GM19193 (cell line): ENCODE measurements around the gene CYFIP1.
A peak's percentile ranks its signal among the peaks of the same experiment; 100 is the strongest.

ENCODE experiments used
- POLR2A ChIP-seq: IDR thresholded peaks from 4 replicates; pipeline ENCODE4 v1.6.1; 2011; ENCODE audit not compliant: insufficient read depth, insufficient read length; ENCODE audit errors: extremely low read depth

The CYFIP1 gene

GRCh38 chr15:22861161-22861560, 119.0 kb downstream of the CYFIP1 start:
- no peak for TF ChIP-seq POLR2A

GRCh38 chr15:22856659-22857058, 123.5 kb downstream of the CYFIP1 start:
- TF ChIP-seq POLR2A, result no peak

- peak; percentile 23 for TF ChIP-seq POLR2A
Observed at GRCh38 chr15:22855791-22856190, 124.4 kb downstream of the CYFIP1 start.

- no peak for TF ChIP-seq POLR2A
Observed at GRCh38 chr15:22851513-22851912, 128.7 kb downstream of the CYFIP1 start.

GRCh38 chr15:22850055-22850454, 130.1 kb downstream of the CYFIP1 start:
- TF ChIP-seq POLR2A, result no peak

- no peak for TF ChIP-seq POLR2A
Observed at GRCh38 chr15:22846073-22846472, 134.1 kb downstream of the CYFIP1 start.

- no peak for TF ChIP-seq POLR2A
Observed at GRCh38 chr15:22845289-22845900, 134.8 kb downstream of the CYFIP1 start.

GRCh38 chr15:22844421-22845288, 135.5 kb downstream of the CYFIP1 start:
- no peak for TF ChIP-seq POLR2A

- no peak for TF ChIP-seq POLR2A
Observed at GRCh38 chr15:22839046-22839695, 141.0 kb downstream of the CYFIP1 start.

- peak; percentile 91 for TF ChIP-seq POLR2A
Observed at GRCh38 chr15:22838292-22839042, 141.7 kb downstream of the CYFIP1 start, which contains the start of gene NIPA2. Gene NIPA2 (plus strand): TSS chr15:22838666. CDS start chr15:22851732, 13,066 bp downstream.

GRCh38 chr15:22831473-22831872, 148.7 kb downstream of the CYFIP1 start:
- TF ChIP-seq POLR2A, result no peak

- no peak for TF ChIP-seq POLR2A
Observed at GRCh38 chr15:22827125-22827524, 153.0 kb downstream of the CYFIP1 start.

GRCh38 chr15:22823495-22824128, 156.6 kb downstream of the CYFIP1 start:
- no peak for TF ChIP-seq POLR2A

GRCh38 chr15:22819651-22820050, 160.5 kb downstream of the CYFIP1 start:
- no peak for TF ChIP-seq POLR2A
